Mucosa of descending colon (tissue), 3 donors: ENCODE results near the gene RAD51B. TPM values are rescaled to one million over a fixed set of nuclear protein-coding genes. Genes with fewer than 3 reads are reported as not detected.

ENCODE experiments used
- ATAC-seq: fragments of 200-7000 bp; cut with Tn5 transposase; one replicate; pipeline ENCODE4 v1.9.1; 2020; ENCODE audit warnings: mild to moderate bottlenecking, moderate library complexity
- DNase-seq, 3 donors: peaks; one replicate each; pipeline ENCODE4 v3.0.0-alpha.2; 2020
- H3K36me3 ChIP-seq: fragments of 200-600 bp; one replicate; pipeline ENCODE4 v1.8.0; 2021; ENCODE audit warnings: low read depth, mild to moderate bottlenecking
- H3K4me1 ChIP-seq: fragments of 200-600 bp; one replicate; pipeline ENCODE4 v1.8.0; 2021; ENCODE audit warnings: low read depth, mild to moderate bottlenecking
- H3K4me3 ChIP-seq: fragments of 200-600 bp; one replicate; pipeline ENCODE4 v1.8.0; 2021; ENCODE audit warnings: mild to moderate bottlenecking
- H3K9me3 ChIP-seq: fragments of 200-600 bp; one replicate; pipeline ENCODE4 v1.8.0; 2021; ENCODE audit warnings: mild to moderate bottlenecking
- CTCF ChIP-seq: fragments of 200-600 bp; IDR thresholded peaks from one replicate; pipeline ENCODE4 v1.8.0; 2022; ENCODE audit warnings: antibody characterized with exemption, mild to moderate bottlenecking
- intact Hi-C, 2 donors: fragments of 100-400 bp; cut with DNase I in 1 of 2; cut with micrococcal nuclease in 1 of 2; formaldehyde crosslinking; loops; one replicate each; pipeline versions ENCODE4 v1.11.0 to v1.11.1; 2022; cut with DNase I, micrococcal nuclease
- total RNA-seq, 3 donors: library from RNA; stranded (reverse); fragmentation: NEBNext Ultra II Directional in 2 of 3; extraction: Animal tissue kit (Norgen Biotek cat#: 25700) in 2 of 3; gene quantifications; one replicate each; pipeline versions ENCODE4 v1.2.1 to v1.2.4, GENCODE V29; 2021 to 2023
- donor health status: DM: no; HTN: no; CAD: no; lungs with moderate emphysema.
- donor health status: DM: no; HTN: no; CAD: no.
- donor health status: DM: no; HTN: yes; CAD: no.

RAD51B gene
- total RNA-seq, 3 donors from 2014 or later = 15.8 to 23.3 (median 20.9) TPM

DNA sequence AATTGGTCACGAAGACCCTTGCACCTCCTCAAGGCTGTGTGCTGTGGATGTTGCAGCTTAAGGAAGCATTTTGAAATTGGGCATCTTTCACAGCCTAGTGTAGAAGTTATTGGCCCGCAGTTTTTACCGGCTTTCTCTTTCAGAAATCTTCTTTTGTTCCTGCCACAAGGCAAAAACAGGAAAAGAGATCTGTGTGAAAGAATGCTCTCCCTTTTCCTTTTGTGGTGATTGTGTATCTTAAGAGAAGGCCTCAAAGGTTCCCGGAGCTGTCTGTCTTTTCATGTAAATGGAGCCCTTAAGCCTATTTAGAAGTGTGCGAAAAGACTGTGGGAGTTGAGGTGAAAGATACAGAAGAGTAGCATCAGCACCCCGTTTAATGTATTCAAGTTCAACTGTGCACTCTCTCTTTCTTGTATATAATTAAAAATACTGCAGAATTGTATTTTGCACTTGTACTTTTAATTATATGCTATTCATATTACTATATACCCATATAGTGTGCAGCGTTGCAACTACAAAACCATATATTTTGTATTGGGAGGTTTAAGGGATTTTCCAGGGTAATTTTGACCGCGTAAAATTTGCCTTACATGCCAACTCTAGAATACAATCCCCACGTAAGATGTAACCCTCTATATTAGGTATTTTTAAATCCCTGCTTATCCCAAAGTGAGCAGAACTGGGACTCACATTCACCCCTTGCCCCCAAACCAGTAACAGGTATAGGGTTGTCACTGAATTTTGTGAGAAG, 441.7 kb downstream of the RAD51B start:
- ATAC-seq (no peak), DNase-seq (no peak)
- H3K4me3 ChIP-seq = no peak overlapping the region
- intact Hi-C loops = no loop called here
- no peak for TF ChIP-seq CTCF
- H3K9me3 ChIP-seq = no peaks in the 10 kb centered on the region
- peaks cover 9% of the 10 kb centered on the region for H3K4me1 ChIP-seq
- H3K36me3 ChIP-seq = no peaks in the 10 kb centered on the region

- intact Hi-C loops = no loop called here
- Histone ChIP-seq H3K36me3 (no peaks in the 10 kb centered on the region), H3K4me1 (peaks cover 10% of the 10 kb centered on the region), H3K9me3 (no peaks in the 10 kb centered on the region), H3K4me3 (no peak overlapping the region)
- TF ChIP-seq CTCF = no peak
- no peak for ATAC-seq
- DNase-seq = no peak
Measured at GRCh38 chr14:68262567-68262966, 443.0 kb downstream of the RAD51B start.

DNA sequence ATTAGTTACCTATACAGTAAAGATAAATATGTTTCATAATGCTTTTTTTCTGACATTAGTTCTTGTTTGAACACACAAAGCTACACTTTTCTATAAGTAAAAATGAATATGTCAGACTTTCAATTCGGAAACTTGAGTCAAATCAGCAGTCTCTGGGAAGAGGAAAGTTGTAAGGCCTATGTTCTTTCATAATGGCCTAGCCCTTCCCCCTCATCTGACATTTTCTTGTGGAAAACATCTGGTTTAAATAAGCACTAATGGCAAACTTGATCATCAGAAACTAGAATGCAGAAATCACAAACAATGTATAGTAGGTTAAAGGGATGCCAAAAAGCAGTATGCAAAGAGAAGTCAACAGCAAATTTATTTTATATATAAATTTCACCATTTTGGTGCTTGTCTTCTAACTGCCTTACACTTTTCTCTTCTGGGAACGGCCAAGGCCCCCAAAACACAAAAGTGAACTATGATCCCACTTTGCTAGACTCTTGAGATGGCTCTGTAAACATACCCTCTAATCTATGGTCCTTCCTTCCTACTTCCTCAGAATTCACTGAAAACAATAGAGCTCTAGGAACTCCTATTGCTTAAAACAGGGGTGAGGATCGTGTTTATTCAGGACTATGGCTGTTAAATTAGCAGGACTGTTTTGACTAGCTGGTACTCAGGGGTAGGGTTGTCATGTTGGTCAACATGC, 444.1 kb downstream of the RAD51B start:
- DNase-seq (no peak), ATAC-seq (peak; percentile 41)
- H3K4me3 ChIP-seq = no peak overlapping the region
- no peaks in the 10 kb centered on the region for H3K36me3 ChIP-seq
- peaks cover 15% of the 10 kb centered on the region for H3K4me1 ChIP-seq
- intact Hi-C loops = no loop called here
- H3K9me3 ChIP-seq = no peaks in the 10 kb centered on the region
- no peak for TF ChIP-seq CTCF

- DNase-seq (no peak), ATAC-seq (no peak)
- intact Hi-C loops = no loop called here
Measured at GRCh38 chr14:68264260-68264569, 444.6 kb downstream of the RAD51B start.

GRCh38 chr14:68266998-68267397, 447.4 kb downstream of the RAD51B start:
- H3K36me3 ChIP-seq = no peaks in the 10 kb centered on the region
- H3K4me1 ChIP-seq = peaks cover 19% of the 10 kb centered on the region
- no peak overlapping the region for H3K4me3 ChIP-seq
- H3K9me3 ChIP-seq = no peaks in the 10 kb centered on the region
- DNase-seq (no peak), ATAC-seq (no peak)
- no peak for TF ChIP-seq CTCF
- intact Hi-C loops = no loop called here

More at GRCh38 chr14:68264260-68264569, 444.6 kb downstream of the RAD51B start:
- Histone ChIP-seq H3K9me3 (no peaks in the 10 kb centered on the region), H3K4me1 (peaks cover 17% of the 10 kb centered on the region), H3K4me3 (no peak overlapping the region), H3K36me3 (no peaks in the 10 kb centered on the region)
- TF ChIP-seq CTCF = no peak
